CD4-positive, alpha-beta memory T cell (primary cell): Measurements from ENCODE around the gene CTU1. TPM values are rescaled to one million over a fixed set of nuclear protein-coding genes. Genes with fewer than 3 reads are reported as not detected.

Experiments
- CTCF ChIA-PET: fragments of 350-600 bp; sonication (Branson Sonifier 250); formaldehyde crosslinking; loops from one replicate; lab custom pipeline; 2021; ENCODE audit warnings: inconsistent platforms; ENCODE audit not compliant: partially characterized antibody; lab: Charles Lee
- POLR2A ChIA-PET: fragments of 350-600 bp; sonication (Branson Sonifier 250); formaldehyde crosslinking; loops from one replicate; lab custom pipeline; 2021; ENCODE audit not compliant: partially characterized antibody; lab: Charles Lee
- DNase-seq, 5 donors: peaks; one replicate each; pipeline versions ENCODE4 v3.0.0 to v3.0.0-alpha.2; 2020 to 2022; ENCODE audit warnings: mixed read lengths in 1 of 5
- H3K27ac ChIP-seq: one replicate; pipeline ENCODE4 v1.7.0; 2013; ENCODE audit warnings: low read depth, low read length
- H3K27me3 ChIP-seq: 2 replicates; pipeline ENCODE4 v1.7.0; 2013; ENCODE audit warnings: mild to moderate bottlenecking, low read length, moderate library complexity; ENCODE audit not compliant: insufficient read depth
- H3K36me3 ChIP-seq: 2 replicates; pipeline ENCODE4 v1.7.0; 2013; ENCODE audit warnings: mild to moderate bottlenecking, low read length, moderate library complexity; ENCODE audit not compliant: insufficient read depth
- H3K4me1 ChIP-seq: 2 replicates; pipeline ENCODE4 v1.7.0; 2013; ENCODE audit warnings: mild to moderate bottlenecking, low read length, moderate library complexity; ENCODE audit not compliant: insufficient read depth
- H3K4me3 ChIP-seq, 2 donors: one replicate each; pipeline ENCODE4 v1.7.0; 2013; ENCODE audit warnings: low read length in 2 of 2, mild to moderate bottlenecking in 1 of 2
- H3K9me3 ChIP-seq, 2 donors: one replicate each; pipeline ENCODE4 v1.7.0; 2013; ENCODE audit warnings: low read length in 2 of 2, control low read depth in 1 of 2; ENCODE audit not compliant: control insufficient read depth in 1 of 2
- H3K27ac Mint-ChIP-seq, 7 donors: one replicate each; pipeline ENCODE4 v1.8.0; 2020 to 2021; ENCODE audit warnings: mixed read lengths in 7 of 7, mild to moderate bottlenecking in 6 of 7, inconsistent platforms in 3 of 7, moderate library complexity in 3 of 7
- H3K27me3 Mint-ChIP-seq, 2 donors: one replicate each; pipeline ENCODE4 v1.8.0; 2020 to 2021; ENCODE audit warnings: mixed read lengths in 2 of 2
- H3K36me3 Mint-ChIP-seq, 2 donors: one replicate each; pipeline ENCODE4 v1.8.0; 2020 to 2021; ENCODE audit warnings: mixed read lengths in 2 of 2, inconsistent platforms in 1 of 2, mild to moderate bottlenecking in 1 of 2
- H3K4me1 Mint-ChIP-seq, 4 donors: one replicate each; pipeline ENCODE4 v1.8.0; 2020 to 2021; ENCODE audit warnings: mixed read lengths in 4 of 4, mild to moderate bottlenecking in 1 of 4
- H3K4me3 Mint-ChIP-seq, 8 donors: one replicate each; pipeline ENCODE4 v1.8.0; 2020 to 2021; ENCODE audit warnings: mixed read lengths in 8 of 8, mild to moderate bottlenecking in 7 of 8, moderate library complexity in 6 of 8, inconsistent platforms in 3 of 8
- H3K9me3 Mint-ChIP-seq, 8 donors: one replicate each; pipeline ENCODE4 v1.8.0; 2020 to 2021; ENCODE audit warnings: mixed read lengths in 8 of 8, mild to moderate bottlenecking in 5 of 8, inconsistent platforms in 3 of 8, moderate library complexity in 1 of 8
- intact Hi-C: fragments of 100-400 bp; cut with micrococcal nuclease; formaldehyde crosslinking; loops from one replicate; pipeline ENCODE4 v1.15.1; 2023
- polyA plus RNA-seq, 2 donors: library from polyadenylated mRNA; unstranded; fragments of 300-500 nt; fragmentation: Illumina TruSeq; gene quantifications; one replicate each; pipeline ENCODE4 v1.2.3, GENCODE V29; 2021
- total RNA-seq, 2 experiments: library from RNA; stranded (reverse); gene quantifications; one replicate each; pipeline ENCODE4 v1.2.3, GENCODE V29; 2021

The CTU1 gene
- total and polyA plus RNA-seq, 4 experiments from 2014 or later = 1.4 to 11.4 (median 10.3) TPM

DNA sequence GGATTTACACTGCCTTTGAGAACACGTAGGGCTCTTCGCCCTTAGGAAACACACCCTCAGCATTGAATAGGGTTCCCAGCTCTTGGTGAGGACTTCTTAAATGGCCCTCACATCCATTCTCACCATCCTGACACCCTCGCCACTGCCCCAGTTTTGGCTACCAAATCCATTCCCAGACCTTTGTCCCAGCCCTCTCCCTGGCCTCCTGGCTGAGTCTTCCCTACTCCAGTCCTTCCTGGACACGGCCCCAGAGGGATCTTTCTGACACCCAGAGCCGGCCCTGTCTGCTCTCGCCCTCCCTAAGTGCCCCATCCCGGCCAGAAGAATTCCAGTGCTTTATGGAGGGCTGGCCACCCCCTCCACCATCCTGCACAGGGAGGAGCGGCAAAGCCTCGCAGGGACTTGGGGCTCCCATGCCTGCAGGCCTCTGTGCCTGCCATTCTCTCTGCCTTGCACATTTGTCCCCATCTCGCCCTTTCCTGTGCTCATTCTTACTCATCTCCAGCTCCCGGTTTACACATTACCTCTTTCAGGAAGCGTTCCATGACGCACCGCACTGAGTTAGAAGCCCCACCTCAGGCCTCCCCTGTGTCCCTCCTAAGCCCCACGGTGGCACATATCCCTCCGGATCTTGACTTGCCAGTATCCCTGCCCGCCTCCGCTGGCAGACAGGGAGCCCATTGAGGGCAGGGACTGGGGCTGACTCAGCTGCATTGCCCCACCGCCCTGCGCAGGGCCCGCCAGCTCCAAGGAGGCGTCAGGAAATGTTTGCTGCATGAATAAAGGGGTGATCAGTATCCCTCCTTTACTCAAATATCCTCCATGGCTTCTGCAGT lies 14.5 kb downstream of the CTU1 start:
- CTCF ChIA-PET = interaction anchor here (1.6 kb wide), 1 partner anchor 9 kb away, joined by 4 read pairs; no protein-coding TSS in a partner anchor
- H3K4me1 Mint-ChIP-seq = peaks cover 10 to 20% (median 15%) of the 10 kb centered on the region in 4 donors

DNA sequence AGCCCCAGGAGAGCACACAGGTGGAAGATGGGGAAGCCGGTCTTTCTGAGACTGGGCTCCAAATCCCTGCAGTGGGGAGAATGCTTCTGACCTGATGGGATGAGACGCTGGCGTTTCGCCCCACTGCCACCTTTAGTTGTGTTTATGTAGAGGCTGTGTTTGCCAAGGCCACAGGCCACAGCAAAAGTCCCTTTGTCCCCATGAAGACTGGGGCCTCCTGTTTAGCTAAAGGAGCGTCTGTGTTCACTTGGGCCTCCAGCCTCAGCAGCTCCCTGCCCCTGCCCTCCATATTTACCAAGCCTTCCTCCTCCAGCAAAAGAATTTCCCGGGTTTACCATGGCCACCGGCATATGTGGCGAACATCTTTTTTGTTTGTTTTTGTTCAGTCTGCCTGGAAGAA lies 15.1 kb downstream of the CTU1 start:
- H3K9me3 ChIP-seq = no peaks in the 10 kb centered on the region
- no peaks in the 10 kb centered on the region for H3K9me3 Mint-ChIP-seq
- DNase-seq = no peak
- no peak overlapping the region for H3K4me3 Mint-ChIP-seq
- H3K27ac Mint-ChIP-seq = peak overlapping the region in 1 of 7 donors; percentile 82
- no peaks in the 10 kb centered on the region for H3K27me3 ChIP-seq
- no peaks in the 10 kb centered on the region for H3K36me3 ChIP-seq
- intact Hi-C loops = loop anchor here (10.0 kb wide), 1 partner anchor 168 kb away; no protein-coding TSS in a partner anchor
- ChIA-PET POLR2A (no interaction called here), CTCF (interaction anchor here (1.6 kb wide), 1 partner anchor 10 kb away, joined by 4 read pairs; no protein-coding TSS in a partner anchor)
- H3K4me1 ChIP-seq = peaks cover 10% of the 10 kb centered on the region
- peaks cover 5 to 9% of the 10 kb centered on the region in 2 donors for H3K36me3 Mint-ChIP-seq
- H3K4me1 Mint-ChIP-seq = peaks cover 10 to 20% (median 15%) of the 10 kb centered on the region in 4 donors
- H3K27me3 Mint-ChIP-seq = no peaks in the 10 kb centered on the region
- no peak overlapping the region for H3K4me3 ChIP-seq
- no peak overlapping the region for H3K27ac ChIP-seq

More for the DNA sequence above, 14.5 kb downstream of the CTU1 start:
- no peaks in the 10 kb centered on the region for H3K27me3 ChIP-seq
- H3K36me3 Mint-ChIP-seq = peaks cover 5 to 9% of the 10 kb centered on the region in 2 donors
- H3K4me3 Mint-ChIP-seq = no peak overlapping the region
- no peaks in the 10 kb centered on the region for H3K9me3 ChIP-seq
- peak overlapping the region in 2 of 7 donors; percentile 5 to 82 for H3K27ac Mint-ChIP-seq
- no peaks in the 10 kb centered on the region for H3K9me3 Mint-ChIP-seq
- DNase-seq = no peak
- peaks cover 10% of the 10 kb centered on the region for H3K4me1 ChIP-seq
- no peaks in the 10 kb centered on the region for H3K27me3 Mint-ChIP-seq
- no peaks in the 10 kb centered on the region for H3K36me3 ChIP-seq
- POLR2A ChIA-PET = no interaction called here
- no peak overlapping the region for H3K4me3 ChIP-seq
- no peak overlapping the region for H3K27ac ChIP-seq
- intact Hi-C loops = loop anchor here (10.0 kb wide), 1 partner anchor 169 kb away; no protein-coding TSS in a partner anchor

DNA sequence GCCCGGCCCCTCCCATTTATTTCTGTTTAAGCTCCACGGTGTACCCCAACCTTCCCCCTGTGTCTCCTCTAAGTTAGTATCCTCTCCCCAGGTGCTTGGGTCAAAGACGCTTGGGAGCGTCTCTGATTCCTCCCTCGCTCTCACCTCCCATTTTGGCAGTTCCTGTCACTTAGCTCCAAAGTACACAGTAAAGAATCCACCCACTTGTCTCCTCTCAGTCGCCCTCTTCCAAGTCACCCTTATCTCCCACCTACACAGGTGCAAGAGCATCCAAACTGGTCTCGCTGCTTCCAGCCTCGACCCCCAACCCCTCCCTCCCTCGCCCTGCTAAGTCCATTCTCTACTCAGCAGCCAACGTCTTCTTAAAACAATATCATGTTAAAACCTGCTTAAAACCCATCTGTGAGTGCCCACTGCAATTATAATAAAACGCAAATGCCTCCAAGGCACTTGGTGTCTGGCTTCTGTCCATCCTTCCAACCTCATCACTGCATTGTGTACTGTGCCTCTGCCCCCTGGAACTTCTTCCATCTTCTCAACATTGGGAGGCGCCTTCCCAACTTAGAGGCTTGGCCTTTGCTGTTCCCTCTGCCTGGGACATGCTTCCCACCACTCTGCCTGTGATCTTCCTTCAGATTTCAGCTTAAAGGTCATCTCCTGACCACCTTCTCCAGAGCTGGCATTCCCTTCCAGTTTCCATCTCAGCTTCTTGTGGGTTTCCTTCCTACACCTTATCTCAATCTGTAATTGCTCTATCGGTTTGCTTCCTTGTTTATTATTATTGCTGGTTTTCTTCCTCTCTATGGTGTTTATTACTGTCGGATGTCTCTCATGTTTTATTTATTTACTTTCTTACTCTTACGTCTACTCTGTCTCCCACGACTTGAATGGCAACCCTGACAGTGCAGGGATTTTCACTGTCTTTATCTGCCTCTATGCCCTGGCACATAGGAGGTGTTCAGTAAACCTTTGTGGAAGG lies 16.0 kb downstream of the CTU1 start:
- no peak overlapping the region for H3K4me3 Mint-ChIP-seq
- no peaks in the 10 kb centered on the region for H3K36me3 ChIP-seq
- intact Hi-C loops = loop anchor here (10.0 kb wide), 1 partner anchor 167 kb away; no protein-coding TSS in a partner anchor
- DNase-seq = no peak
- peaks cover 8 to 14% (median 11%) of the 10 kb centered on the region in 4 donors for H3K4me1 Mint-ChIP-seq
- H3K27ac ChIP-seq = no peak overlapping the region
- H3K36me3 Mint-ChIP-seq = peaks cover 4 to 5% of the 10 kb centered on the region in 2 donors
- no peak overlapping the region for H3K27ac Mint-ChIP-seq
- H3K27me3 ChIP-seq = no peaks in the 10 kb centered on the region
- H3K4me1 ChIP-seq = peaks cover 4% of the 10 kb centered on the region
- H3K9me3 Mint-ChIP-seq = no peaks in the 10 kb centered on the region
- H3K9me3 ChIP-seq = no peaks in the 10 kb centered on the region
- no peak overlapping the region for H3K4me3 ChIP-seq
- ChIA-PET POLR2A (no interaction called here), CTCF (interaction anchor here (0.7 to 0.9 kb wide), 2 partner anchors 10 kb away, joined by 3 to 4 read pairs; no protein-coding TSS in a partner anchor)
- no peaks in the 10 kb centered on the region for H3K27me3 Mint-ChIP-seq

DNA sequence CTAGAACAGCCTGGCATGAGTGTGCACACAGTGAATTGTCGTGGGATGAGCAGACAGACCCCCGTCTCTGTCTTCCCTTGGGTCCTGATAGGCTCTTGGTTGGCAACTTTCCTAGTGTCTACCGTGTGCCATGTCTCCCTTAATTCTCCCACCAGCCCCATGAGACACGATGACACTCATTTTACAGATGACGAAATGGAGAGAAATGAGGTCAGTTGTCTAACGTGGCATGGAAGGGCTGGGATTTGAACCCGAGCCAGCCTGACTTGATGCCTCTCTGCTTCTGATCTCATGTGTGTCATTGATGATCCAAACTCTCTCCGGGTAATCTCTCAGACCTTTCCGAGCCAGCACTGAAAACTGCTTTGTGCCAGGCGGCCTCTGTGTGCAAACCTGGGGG lies 17.1 kb downstream of the CTU1 start:
- H3K27me3 Mint-ChIP-seq = no peaks in the 10 kb centered on the region
- peaks cover 2 to 6% (median 4%) of the 10 kb centered on the region in 4 donors for H3K4me1 Mint-ChIP-seq
- no peak overlapping the region for H3K4me3 Mint-ChIP-seq
- POLR2A ChIA-PET = no interaction called here
- H3K27ac ChIP-seq = no peak overlapping the region
- CTCF ChIA-PET = no interaction called here
- H3K4me3 ChIP-seq = no peak overlapping the region
- H3K36me3 Mint-ChIP-seq = peaks cover 0 to 8% of the 10 kb centered on the region in 2 donors
- H3K9me3 Mint-ChIP-seq = no peaks in the 10 kb centered on the region
- H3K36me3 ChIP-seq = no peaks in the 10 kb centered on the region
- DNase-seq = no peak
- no peaks in the 10 kb centered on the region for H3K27me3 ChIP-seq
- no peak overlapping the region for H3K27ac Mint-ChIP-seq
- no peaks in the 10 kb centered on the region for H3K4me1 ChIP-seq
- H3K9me3 ChIP-seq = no peaks in the 10 kb centered on the region
- intact Hi-C loops = loop anchor here (10.0 kb wide), 1 partner anchor 166 kb away; no protein-coding TSS in a partner anchor

DNA sequence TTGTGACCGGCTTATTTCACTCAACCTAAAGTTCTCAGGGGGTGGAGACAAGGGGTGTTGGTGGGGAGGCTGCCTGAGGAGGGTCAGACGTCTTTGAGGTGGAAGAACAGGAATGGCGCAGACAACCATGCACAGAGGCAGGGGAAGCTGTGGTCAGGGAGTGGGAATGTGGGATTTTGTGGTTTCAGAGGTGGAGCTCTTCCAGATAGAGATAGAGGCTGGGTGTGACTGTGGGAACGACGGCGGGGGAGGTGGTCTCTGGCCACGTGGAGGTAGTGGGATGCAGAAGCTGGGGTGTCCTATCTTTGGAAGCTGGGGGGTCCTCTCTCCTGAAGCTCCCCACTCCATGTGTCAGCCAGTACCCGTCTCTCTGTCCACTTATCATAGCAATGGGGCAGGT lies 17.7 kb downstream of the CTU1 start:
- H3K27me3 Mint-ChIP-seq = no peaks in the 10 kb centered on the region
- DNase-seq = no peak
- H3K4me3 Mint-ChIP-seq = no peak overlapping the region
- CTCF ChIA-PET = no interaction called here
- H3K36me3 ChIP-seq = no peaks in the 10 kb centered on the region
- intact Hi-C loops = loop anchor here (10.0 kb wide), 1 partner anchor 166 kb away; no protein-coding TSS in a partner anchor
- POLR2A ChIA-PET = no interaction called here
- no peak overlapping the region for H3K27ac Mint-ChIP-seq
- H3K9me3 Mint-ChIP-seq = no peaks in the 10 kb centered on the region
- no peaks in the 10 kb centered on the region for H3K27me3 ChIP-seq
- H3K9me3 ChIP-seq = no peaks in the 10 kb centered on the region
- no peak overlapping the region for H3K4me3 ChIP-seq
- H3K4me1 ChIP-seq = no peaks in the 10 kb centered on the region
- H3K36me3 Mint-ChIP-seq = peaks cover 0 to 9% of the 10 kb centered on the region in 2 donors
- H3K4me1 Mint-ChIP-seq = peaks cover 0 to 6% (median 4%) of the 10 kb centered on the region in 4 donors
- H3K27ac ChIP-seq = no peak overlapping the region

DNA sequence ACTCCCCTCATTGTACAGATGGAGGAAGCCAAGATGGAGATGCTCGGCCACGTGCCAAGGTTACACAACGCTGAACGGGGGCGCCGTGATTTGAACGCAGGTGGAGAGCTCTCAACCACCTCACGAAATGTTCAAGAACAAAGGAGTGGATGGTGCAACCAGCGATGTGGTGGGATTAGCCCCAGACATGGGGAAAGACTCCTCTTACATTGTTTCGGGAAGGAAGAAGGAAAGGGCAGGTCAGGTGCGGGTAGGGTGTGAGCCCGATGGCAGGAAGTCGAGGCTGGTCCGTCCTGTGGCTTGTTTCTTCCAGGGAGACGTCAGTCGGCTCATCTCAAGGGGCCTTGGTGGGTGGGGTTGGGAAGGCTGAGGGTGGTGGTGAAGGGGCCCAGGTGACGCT lies 18.4 kb downstream of the CTU1 start:
- Histone ChIP-seq H3K9me3 (no peaks in the 10 kb centered on the region), H3K4me1 (no peaks in the 10 kb centered on the region), H3K27ac (no peak overlapping the region), H3K27me3 (no peaks in the 10 kb centered on the region), H3K4me3 (no peak overlapping the region), H3K36me3 (no peaks in the 10 kb centered on the region)
- POLR2A ChIA-PET = no interaction called here
- intact Hi-C loops = loop anchor here (10.0 kb wide), 1 partner anchor 165 kb away; no protein-coding TSS in a partner anchor
- DNase-seq = no peak
- Mint-ChIP-seq H3K9me3 (no peaks in the 10 kb centered on the region), H3K4me3 (no peak overlapping the region), H3K36me3 (peaks cover 0 to 9% of the 10 kb centered on the region in 2 donors), H3K27ac (peak overlapping the region in 1 of 7 donors; percentile 25), H3K27me3 (no peaks in the 10 kb centered on the region), H3K4me1 (peaks cover 0 to 6% (median 4%) of the 10 kb centered on the region in 4 donors)
- CTCF ChIA-PET = no interaction called here
